GM12801 (cell line): ENCODE data around the gene OPN1LW.
"Not testable (repeated sequence)": the region's sequence is repeated elsewhere in the genome, so short reads cannot be mapped to it uniquely, and the experiment has no call there.

Experiments
- TF ChIP-seq, protein P1 (sequence below): IDR thresholded peaks from one replicate; pipeline ENCODE4 v1.5.1; 2011; ENCODE audit warnings: control low read depth; ENCODE audit not compliant: insufficient read length; ENCODE audit errors: extremely low read depth

OPN1LW gene

DNA sequence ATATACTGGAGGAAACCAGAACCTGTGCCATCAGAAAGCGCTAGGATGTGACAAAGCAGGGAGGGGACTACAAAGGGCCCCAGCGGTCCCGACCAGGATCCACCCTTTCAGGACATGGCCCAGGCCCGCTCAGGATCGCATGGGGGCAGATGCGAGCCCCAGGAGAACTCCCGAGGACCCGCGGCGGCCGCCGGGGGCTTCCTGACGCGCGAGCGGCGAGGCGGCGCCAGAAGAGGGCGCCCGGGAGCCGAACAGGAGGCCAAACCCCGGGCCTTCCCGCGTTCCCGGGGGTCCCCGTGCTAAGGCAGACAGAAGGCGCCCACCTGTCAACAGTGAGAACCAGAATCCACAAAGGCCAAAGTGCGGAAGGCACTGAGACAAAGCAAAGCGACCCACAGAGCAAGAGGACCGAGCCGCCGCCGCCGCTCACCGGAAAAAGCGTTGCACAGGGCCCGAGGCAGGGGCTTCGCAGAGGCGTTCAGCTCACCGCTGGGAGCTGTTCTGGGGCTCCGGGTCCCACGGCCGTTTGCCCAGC, 7.3 kb upstream of the OPN1LW start:
- TF ChIP-seq, protein P1, sequence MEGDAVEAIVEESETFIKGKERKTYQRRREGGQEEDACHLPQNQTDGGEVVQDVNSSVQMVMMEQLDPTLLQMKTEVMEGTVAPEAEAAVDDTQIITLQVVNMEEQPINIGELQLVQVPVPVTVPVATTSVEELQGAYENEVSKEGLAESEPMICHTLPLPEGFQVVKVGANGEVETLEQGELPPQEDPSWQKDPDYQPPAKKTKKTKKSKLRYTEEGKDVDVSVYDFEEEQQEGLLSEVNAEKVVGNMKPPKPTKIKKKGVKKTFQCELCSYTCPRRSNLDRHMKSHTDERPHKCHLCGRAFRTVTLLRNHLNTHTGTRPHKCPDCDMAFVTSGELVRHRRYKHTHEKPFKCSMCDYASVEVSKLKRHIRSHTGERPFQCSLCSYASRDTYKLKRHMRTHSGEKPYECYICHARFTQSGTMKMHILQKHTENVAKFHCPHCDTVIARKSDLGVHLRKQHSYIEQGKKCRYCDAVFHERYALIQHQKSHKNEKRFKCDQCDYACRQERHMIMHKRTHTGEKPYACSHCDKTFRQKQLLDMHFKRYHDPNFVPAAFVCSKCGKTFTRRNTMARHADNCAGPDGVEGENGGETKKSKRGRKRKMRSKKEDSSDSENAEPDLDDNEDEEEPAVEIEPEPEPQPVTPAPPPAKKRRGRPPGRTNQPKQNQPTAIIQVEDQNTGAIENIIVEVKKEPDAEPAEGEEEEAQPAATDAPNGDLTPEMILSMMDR, result no peak

DNA sequence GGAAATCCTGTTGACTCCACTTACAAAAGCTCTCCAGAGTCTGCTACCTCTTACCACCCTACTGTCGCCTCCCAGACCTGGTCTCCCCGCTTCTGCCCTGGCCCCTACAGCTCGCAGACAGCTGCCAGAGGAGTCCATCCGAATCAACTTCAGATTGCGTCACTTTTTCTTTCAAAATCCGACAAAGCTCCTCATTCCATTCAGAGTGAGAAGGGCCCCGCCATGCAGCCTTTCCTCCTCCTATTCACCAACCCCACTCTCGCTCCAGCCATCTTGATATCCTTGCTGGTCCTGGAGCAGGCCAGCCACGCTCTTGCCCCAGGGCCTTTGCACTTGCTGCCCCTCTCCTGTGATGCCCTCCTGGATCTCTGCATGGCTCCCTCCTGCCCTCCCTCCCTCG, 5.2 kb upstream of the OPN1LW start:
- TF ChIP-seq, protein P1, result no peak

DNA sequence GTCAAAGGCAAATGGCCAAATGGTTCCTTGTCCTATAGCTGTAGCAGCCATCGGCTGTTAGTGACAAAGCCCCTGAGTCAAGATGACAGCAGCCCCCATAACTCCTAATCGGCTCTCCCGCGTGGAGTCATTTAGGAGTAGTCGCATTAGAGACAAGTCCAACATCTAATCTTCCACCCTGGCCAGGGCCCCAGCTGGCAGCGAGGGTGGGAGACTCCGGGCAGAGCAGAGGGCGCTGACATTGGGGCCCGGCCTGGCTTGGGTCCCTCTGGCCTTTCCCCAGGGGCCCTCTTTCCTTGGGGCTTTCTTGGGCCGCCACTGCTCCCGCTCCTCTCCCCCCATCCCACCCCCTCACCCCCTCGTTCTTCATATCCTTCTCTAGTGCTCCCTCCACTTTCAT, 3.8 kb upstream of the OPN1LW start:
- TF ChIP-seq, protein P1, result no peak

DNA sequence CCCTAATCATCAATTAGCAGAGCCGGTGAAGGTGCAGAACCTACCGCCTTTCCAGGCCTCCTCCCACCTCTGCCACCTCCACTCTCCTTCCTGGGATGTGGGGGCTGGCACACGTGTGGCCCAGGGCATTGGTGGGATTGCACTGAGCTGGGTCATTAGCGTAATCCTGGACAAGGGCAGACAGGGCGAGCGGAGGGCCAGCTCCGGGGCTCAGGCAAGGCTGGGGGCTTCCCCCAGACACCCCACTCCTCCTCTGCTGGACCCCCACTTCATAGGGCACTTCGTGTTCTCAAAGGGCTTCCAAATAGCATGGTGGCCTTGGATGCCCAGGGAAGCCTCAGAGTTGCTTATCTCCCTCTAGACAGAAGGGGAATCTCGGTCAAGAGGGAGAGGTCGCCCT, 3.3 kb upstream of the OPN1LW start:
- TF ChIP-seq, protein P1, result no peak

DNA sequence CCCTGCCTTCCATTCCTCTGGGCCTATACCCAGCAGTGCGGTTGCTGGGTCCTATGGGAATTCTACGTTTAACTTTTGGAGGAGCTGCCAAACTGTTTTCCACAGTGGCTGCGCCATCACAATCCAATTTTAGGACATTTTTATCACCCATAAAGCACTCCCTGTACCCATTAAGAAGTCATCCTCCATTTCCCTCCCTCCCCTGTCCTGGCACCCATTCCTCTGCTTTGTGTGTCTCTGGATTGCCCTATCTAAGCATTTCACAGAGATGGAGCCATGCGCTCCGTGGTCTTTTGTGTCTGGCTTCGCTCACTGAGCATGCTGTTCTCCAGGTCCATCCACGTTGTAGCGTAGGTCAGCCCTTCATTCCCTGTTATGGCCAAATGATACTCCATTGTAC, 1.7 kb upstream of the OPN1LW start:
- TF ChIP-seq, protein P1, result no peak

DNA sequence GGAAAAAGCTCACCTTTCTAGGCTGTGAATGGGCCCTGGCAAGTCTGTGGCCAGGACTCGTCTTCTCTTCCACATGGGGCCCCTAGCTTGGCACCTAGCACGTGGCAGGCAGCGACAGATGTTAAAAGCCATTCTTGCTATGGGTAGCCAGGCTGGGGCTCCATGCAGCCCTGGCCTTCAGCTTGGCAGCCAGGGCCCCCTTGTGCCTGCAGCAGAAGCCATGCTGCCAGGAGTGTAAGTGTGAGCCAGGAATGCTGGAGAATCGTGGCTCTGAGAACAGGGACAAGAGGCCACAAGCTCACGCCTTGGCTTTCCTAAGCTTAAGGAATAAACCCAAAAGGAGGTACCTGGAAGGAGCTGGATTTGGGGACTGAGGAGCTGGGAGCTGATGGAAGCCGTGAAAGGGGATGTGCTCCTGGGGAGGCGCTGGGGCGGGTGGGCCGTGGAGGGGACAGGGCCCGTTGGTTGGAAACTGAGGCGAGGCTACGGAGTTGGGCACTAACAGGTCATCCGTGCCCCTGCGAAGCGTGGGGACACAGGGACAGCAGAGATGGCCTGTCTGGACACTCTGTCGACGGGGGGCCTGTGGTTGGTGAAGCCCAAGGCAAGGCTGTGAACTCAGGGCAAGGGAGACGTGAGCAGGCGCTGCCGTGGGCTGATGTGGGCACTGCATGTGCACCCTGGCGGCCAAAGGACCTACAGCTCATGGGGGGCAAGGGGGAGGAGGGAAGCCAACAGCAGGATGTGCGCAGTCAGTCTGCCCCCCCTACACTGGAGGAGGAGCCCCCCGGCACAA, 895 bp upstream of the OPN1LW start:
- TF ChIP-seq, protein P1, result no peak

DNA sequence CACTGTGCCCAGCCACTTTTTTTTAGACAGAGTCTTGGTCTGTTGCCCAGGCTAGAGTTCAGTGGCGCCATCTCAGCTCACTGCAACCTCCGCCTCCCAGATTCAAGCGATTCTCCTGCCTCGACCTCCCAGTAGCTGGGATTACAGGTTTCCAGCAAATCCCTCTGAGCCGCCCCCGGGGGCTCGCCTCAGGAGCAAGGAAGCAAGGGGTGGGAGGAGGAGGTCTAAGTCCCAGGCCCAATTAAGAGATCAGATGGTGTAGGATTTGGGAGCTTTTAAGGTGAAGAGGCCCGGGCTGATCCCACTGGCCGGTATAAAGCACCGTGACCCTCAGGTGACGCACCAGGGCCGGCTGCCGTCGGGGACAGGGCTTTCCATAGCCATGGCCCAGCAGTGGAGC, 38.3 kb downstream of the OPN1LW start, which contains the start of gene OPN1MW:
OPN1MW (plus strand) TSS at position 301 of the 400 bp plus-strand sequence; CDS start at position 383, 82 bp downstream.
- TF ChIP-seq, protein P1, result not testable (repeated sequence)
